ENCODE measurements around the gene GP5. TPM values are rescaled to one million over a fixed set of nuclear protein-coding genes. Genes with fewer than 3 reads are reported as not detected.

The GP5 gene
- total and polyA plus RNA-seq, 2 of the 13 experiments (the other 11 are each of a cell fraction or from before 2014, with no cell fraction given), result not detected

DNA sequence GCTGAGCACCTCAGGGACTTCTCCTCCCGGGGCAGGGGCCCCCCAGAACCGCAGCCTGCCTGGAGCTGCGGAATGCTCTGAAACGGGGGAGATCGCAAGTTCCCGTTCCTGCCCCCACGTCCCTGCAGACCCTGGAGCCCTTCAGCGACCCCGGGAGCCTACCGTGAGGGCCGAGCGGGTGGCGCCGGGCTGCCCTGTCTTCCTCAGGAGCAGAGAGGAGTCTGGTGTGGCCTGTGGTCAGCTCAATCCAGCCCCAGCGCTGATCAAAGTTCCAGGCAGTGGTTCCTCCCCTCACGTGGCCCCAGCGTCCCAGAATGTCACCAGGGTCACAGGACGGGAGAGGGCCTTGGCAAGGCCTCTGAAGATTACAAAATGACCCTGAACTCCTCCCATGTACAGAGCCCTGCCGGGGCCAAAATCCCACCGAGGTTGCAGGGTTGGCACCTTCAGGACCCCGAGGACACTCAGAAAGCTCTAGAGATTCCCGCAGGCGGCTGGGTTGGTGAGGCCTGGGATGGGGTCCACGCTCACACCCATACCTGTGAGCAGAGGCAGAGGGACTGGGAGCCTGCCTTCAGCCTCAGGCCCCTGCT lies 47.9 kb downstream of the GP5 start, which contains the start of gene CPN2 (continued):
- TF ChIP-seq, protein P1, sequence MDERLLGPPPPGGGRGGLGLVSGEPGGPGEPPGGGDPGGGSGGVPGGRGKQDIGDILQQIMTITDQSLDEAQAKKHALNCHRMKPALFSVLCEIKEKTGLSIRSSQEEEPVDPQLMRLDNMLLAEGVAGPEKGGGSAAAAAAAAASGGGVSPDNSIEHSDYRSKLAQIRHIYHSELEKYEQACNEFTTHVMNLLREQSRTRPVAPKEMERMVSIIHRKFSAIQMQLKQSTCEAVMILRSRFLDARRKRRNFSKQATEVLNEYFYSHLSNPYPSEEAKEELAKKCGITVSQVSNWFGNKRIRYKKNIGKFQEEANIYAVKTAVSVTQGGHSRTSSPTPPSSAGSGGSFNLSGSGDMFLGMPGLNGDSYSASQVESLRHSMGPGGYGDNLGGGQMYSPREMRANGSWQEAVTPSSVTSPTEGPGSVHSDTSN (CRISPR knock-in tag; IDR thresholded peaks at IDR 0.05), result no peak
- TF ChIP-seq ZNF766 (CRISPR knock-in tag; IDR thresholded peaks at IDR 0.05; ENCODE audit: borderline replicate concordance), result peak; percentile 54; the same call in 1 of the 2 replicates
- no peak for TF ChIP-seq ZNF775 (CRISPR knock-in tag; IDR thresholded peaks at IDR 0.05; ENCODE audit: borderline replicate concordance)
- TF ChIP-seq ZNF781 (CRISPR knock-in tag; IDR thresholded peaks at IDR 0.05; ENCODE audit: borderline replicate concordance, not compliant biosample characterization), result peak; percentile 57
- TF ChIP-seq NR2F1 (CRISPR knock-in tag; IDR thresholded peaks at IDR 0.05), result peak; percentile 61 to 66; a peak in 2 of 4 replicates
- TF ChIP-seq SETDB1 (CRISPR knock-in tag; IDR thresholded peaks at IDR 0.05; ENCODE audit: borderline replicate concordance), result no peak
- TF ChIP-seq ZBTB7B (CRISPR knock-in tag; IDR thresholded peaks at IDR 0.05), result peak; percentile 91; the same call in 1 of the 2 replicates
- TF ChIP-seq JARID2 (CRISPR knock-in tag; IDR thresholded peaks at IDR 0.05; ENCODE audit: insufficient replicate concordance), result no peak
- no peak for TF ChIP-seq PPARG (CRISPR knock-in tag; conservative IDR thresholded peaks at IDR 0.05)
- peak; percentile 49; the same call in 1 of the 2 replicates for TF ChIP-seq ZNF749 (CRISPR knock-in tag; IDR thresholded peaks at IDR 0.05; ENCODE audit: borderline replicate concordance)
- peak; percentile 25 for TF ChIP-seq IKZF4 (CRISPR knock-in tag; IDR thresholded peaks at IDR 0.05; ENCODE audit: borderline replicate concordance, low read depth, not compliant biosample characterization)
- TF ChIP-seq, protein P2, sequence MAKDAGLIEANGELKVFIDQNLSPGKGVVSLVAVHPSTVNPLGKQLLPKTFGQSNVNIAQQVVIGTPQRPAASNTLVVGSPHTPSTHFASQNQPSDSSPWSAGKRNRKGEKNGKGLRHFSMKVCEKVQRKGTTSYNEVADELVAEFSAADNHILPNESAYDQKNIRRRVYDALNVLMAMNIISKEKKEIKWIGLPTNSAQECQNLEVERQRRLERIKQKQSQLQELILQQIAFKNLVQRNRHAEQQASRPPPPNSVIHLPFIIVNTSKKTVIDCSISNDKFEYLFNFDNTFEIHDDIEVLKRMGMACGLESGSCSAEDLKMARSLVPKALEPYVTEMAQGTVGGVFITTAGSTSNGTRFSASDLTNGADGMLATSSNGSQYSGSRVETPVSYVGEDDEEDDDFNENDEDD (CRISPR knock-in tag; IDR thresholded peaks at IDR 0.05; ENCODE audit: borderline replicate concordance), result 0 out of 2 replicates have a peak, but pooled peaks have one; percentile 47
- no peak for TF ChIP-seq ZNF850 (CRISPR knock-in tag; conservative IDR thresholded peaks at IDR 0.05)
- peak; percentile 36; the same call in 1 of the 2 replicates for TF ChIP-seq HMG20A (CRISPR knock-in tag; IDR thresholded peaks at IDR 0.05; ENCODE audit: borderline replicate concordance)
- TF ChIP-seq PAX8 (CRISPR knock-in tag; IDR thresholded peaks at IDR 0.05; ENCODE audit: borderline replicate concordance), result peak; percentile 54; the same call in 1 of the 2 replicates
- TF ChIP-seq FOXA1 (IDR thresholded peaks at IDR 0.05), result no peak
- no peak for TF ChIP-seq FOXA1 (CRISPR knock-in tag; IDR thresholded peaks at IDR 0.05)
- peak; percentile 46; the same call in 1 of the 2 replicates for TF ChIP-seq THAP11 (CRISPR knock-in tag; IDR thresholded peaks at IDR 0.05)
- TF ChIP-seq RAD51 (IDR thresholded peaks at IDR 0.05; ENCODE audit: borderline replicate concordance), result no peak
- TF ChIP-seq, protein P3, sequence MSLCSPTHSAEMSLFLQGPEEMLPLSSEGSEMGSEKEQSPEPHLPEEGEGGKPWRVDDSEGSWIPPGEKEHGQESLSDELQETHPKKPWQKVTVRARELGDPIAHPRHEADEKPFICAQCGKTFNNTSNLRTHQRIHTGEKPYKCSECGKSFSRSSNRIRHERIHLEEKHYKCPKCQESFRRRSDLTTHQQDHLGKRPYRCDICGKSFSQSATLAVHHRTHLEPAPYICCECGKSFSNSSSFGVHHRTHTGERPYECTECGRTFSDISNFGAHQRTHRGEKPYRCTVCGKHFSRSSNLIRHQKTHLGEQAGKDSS (CRISPR knock-in tag; IDR thresholded peaks at IDR 0.05; ENCODE audit: borderline replicate concordance, low read depth), result no peak; the same call in 1 of the 2 replicates
- no peak for TF ChIP-seq FOXK2 (IDR thresholded peaks at IDR 0.05)
- no peak for TF ChIP-seq KLF11 (CRISPR knock-in tag; IDR thresholded peaks at IDR 0.05)
